Brain microvascular endothelial cell (primary cell): ENCODE results near the gene GALNT13.

ENCODE experiments used
- DNase-seq: peaks from one replicate; pipeline ENCODE4 v3.0.0-alpha.2; 2020
- H3K27ac ChIP-seq: fragments of 250-450 bp; sonication (Bioruptor Pico); 2 replicates; pipeline ENCODE4 v1.5.1; 2020; ENCODE audit warnings: mild to moderate bottlenecking, moderate library complexity
- H3K27me3 ChIP-seq: fragments of 250-450 bp; sonication (Bioruptor Pico); replicated peaks from 2 replicates; pipeline ENCODE4 v1.5.1; 2020; ENCODE audit warnings: mild to moderate bottlenecking
- H3K36me3 ChIP-seq: fragments of 250-450 bp; sonication (Bioruptor Pico); replicated peaks from 2 replicates; pipeline ENCODE4 v1.5.1; 2020; ENCODE audit warnings: mild to moderate bottlenecking
- H3K4me3 ChIP-seq: 2 replicates; pipeline ENCODE4 v1.5.1; 2011; ENCODE audit warnings: low read depth, mild to moderate bottlenecking, control low read depth, low read length, moderate library complexity
- in situ Hi-C: cut with HindIII; loops from 2 replicates; pipeline ENCODE4 v1.10.0; 2017; ENCODE audit warnings: low sequenced_read_pairs, low pct_ligation_motif_present
- TF ChIP-seq, protein P1 (sequence below): IDR thresholded peaks from 2 replicates; pipeline ENCODE4 v1.5.1; 2011; ENCODE audit warnings: low read depth, mild to moderate bottlenecking, moderate library complexity, low read length, control low read depth, inconsistent platforms; ENCODE audit errors: missing control alignments

Gene GALNT13

DNA sequence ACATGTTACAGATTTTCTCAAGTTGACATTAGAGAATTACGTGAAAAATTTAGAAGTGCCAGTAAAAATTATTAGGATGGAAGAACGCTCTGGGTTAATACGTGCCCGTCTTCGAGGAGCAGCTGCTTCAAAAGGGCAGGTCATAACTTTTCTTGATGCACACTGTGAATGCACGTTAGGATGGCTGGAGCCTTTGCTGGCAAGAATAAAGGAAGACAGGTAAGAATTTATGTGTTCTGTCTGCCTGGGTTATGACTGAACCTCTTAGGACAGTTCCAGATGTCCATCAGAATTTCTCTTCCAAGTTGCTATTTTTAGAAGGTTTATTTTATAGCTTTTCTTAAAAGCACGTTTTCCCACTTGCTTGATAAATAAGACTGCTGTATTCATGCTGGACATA is 371.0 kb downstream of the GALNT13 start:
- TF ChIP-seq, protein P1, sequence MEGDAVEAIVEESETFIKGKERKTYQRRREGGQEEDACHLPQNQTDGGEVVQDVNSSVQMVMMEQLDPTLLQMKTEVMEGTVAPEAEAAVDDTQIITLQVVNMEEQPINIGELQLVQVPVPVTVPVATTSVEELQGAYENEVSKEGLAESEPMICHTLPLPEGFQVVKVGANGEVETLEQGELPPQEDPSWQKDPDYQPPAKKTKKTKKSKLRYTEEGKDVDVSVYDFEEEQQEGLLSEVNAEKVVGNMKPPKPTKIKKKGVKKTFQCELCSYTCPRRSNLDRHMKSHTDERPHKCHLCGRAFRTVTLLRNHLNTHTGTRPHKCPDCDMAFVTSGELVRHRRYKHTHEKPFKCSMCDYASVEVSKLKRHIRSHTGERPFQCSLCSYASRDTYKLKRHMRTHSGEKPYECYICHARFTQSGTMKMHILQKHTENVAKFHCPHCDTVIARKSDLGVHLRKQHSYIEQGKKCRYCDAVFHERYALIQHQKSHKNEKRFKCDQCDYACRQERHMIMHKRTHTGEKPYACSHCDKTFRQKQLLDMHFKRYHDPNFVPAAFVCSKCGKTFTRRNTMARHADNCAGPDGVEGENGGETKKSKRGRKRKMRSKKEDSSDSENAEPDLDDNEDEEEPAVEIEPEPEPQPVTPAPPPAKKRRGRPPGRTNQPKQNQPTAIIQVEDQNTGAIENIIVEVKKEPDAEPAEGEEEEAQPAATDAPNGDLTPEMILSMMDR, result no peak
- H3K27me3 ChIP-seq, result no peaks in the 10 kb centered on the region
- in situ Hi-C loops, result no loop called here
- no peak overlapping the region for H3K27ac ChIP-seq
- no peak for DNase-seq
- H3K36me3 ChIP-seq, result no peaks in the 10 kb centered on the region
- no peak overlapping the region for H3K4me3 ChIP-seq

DNA sequence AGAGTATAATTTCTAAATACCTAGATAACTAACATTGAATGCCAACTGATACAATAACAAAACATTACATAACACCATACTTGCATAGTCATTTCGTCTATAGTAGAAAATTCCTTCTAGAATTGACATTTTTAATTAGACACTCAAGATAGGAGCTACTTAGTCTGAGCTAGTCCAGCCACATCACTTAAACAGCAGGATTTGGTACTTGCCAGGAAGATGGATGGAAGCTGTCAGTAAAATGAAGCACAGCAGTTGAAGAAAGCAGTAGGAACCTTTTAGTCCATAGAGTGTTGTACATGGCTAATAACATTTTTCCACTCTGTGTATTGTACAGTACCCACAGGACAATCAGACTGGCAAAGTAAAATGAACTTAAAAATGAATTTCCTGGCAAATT is 372.0 kb downstream of the GALNT13 start:
- DNase-seq, result no peak
- TF ChIP-seq, protein P1, result no peak
- in situ Hi-C loops, result no loop called here
- H3K36me3 ChIP-seq, result no peaks in the 10 kb centered on the region
- H3K4me3 ChIP-seq, result no peak overlapping the region
- no peaks in the 10 kb centered on the region for H3K27me3 ChIP-seq
- H3K27ac ChIP-seq, result no peak overlapping the region

DNA sequence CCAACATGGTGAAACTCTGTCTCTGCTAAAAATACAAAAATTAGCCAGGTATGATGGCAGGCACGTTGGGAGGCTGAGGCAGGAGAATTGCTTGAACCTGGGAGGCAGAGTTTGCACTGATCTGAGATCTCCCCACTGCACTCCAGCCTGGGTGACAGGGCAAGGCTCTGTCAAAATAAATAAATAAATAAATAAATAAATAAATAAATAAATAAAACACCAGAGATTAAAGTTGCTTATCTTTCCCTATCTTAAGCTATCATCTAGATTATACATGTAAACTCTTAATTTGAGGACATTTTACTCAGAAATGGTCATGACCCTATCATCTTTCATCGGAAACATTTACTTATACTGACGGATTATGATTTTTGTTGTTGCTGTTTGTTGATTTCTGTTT is 373.2 kb downstream of the GALNT13 start:
- no peak for DNase-seq
- in situ Hi-C loops, result no loop called here
- TF ChIP-seq, protein P1, result no peak
- Histone ChIP-seq H3K27me3 (no peaks in the 10 kb centered on the region), H3K4me3 (no peak overlapping the region), H3K27ac (no peak overlapping the region), H3K36me3 (no peaks in the 10 kb centered on the region)

DNA sequence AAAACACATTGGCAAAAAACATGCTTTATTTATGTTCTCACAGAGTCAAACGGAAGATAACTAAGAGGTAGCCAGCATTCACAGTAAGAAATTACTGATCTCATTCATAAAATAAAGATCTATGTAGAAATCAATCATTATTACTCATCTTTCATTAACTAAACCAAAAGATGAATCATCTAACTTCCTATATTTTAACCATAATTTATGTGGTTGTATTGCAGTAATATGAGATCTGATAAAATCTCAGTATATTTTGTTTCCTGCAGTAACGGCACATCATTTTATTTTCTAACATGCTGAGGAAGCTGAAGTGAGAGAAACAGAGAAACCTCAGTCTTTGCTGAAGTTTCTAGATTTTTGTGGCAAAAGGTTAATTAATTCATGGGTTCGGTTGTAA is 375.8 kb downstream of the GALNT13 start:
- DNase-seq, result no peak
- in situ Hi-C loops, result no loop called here
- Histone ChIP-seq H3K36me3 (no peaks in the 10 kb centered on the region), H3K27me3 (no peaks in the 10 kb centered on the region), H3K4me3 (no peak overlapping the region), H3K27ac (no peak overlapping the region)
- TF ChIP-seq, protein P1, result no peak

DNA sequence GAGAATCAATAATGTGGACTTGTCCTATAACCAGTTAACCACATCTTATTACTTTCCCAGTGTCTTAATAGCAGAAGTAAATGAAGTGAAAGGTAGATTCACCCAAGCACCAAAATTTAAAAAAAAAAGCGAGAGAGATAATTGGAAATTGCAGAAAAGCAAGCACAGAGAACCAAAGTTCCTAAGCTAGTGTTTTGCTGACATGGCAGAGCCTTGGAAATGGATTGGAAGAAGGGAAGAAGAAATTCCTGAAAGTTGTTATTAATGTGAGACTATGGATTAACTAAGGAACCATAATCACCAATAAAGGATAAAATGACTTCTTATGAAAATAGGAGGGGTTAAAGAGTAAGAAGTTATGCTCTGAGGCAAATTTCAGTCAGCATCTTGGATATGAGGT is 384.4 kb downstream of the GALNT13 start:
- H3K36me3 ChIP-seq, result no peaks in the 10 kb centered on the region
- no peak overlapping the region for H3K4me3 ChIP-seq
- no peaks in the 10 kb centered on the region for H3K27me3 ChIP-seq
- TF ChIP-seq, protein P1, result no peak
- no peak overlapping the region for H3K27ac ChIP-seq
- DNase-seq, result no peak
- in situ Hi-C loops, result no loop called here

DNA sequence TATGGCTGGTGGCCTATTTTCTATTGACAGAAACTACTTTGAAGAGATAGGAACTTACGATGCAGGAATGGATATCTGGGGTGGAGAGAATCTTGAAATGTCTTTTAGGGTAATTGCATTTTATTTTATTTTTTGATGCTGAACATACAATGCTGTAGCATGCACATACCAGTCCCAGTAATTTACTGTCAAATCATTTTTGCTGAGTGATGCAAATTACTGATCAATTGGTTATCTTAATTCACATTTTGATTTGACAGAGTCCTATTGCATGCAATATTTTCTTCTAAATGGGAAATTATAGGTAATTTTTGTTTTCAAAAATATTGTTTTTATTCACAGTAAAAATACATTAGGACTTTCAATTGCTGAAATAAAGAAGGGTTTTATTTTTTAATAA is 387.3 kb downstream of the GALNT13 start:
- Histone ChIP-seq H3K4me3 (no peak overlapping the region), H3K36me3 (no peaks in the 10 kb centered on the region), H3K27ac (no peak overlapping the region), H3K27me3 (no peaks in the 10 kb centered on the region)
- TF ChIP-seq, protein P1, result no peak
- in situ Hi-C loops, result no loop called here
- DNase-seq, result no peak
